Thyroid gland (tissue), 4 donors: Measurements from ENCODE around the gene ARHGEF26. TPM values are rescaled to one million over a fixed set of nuclear protein-coding genes. Genes with fewer than 3 reads are reported as not detected.

Experiments used
- DNase-seq, 2 donors: peaks; one replicate each; pipeline ENCODE4 v3.0.0-alpha.2; 2019
- H3K27ac ChIP-seq, 3 donors: fragments of 200-600 bp; sonication (generic); 1 replicate in 2 of 3; 2 replicates in 1 of 3; pipeline ENCODE4 v1.5.1; 2016 to 2019; ENCODE audit warnings: mild to moderate bottlenecking in 1 of 3, moderate library complexity in 1 of 3
- H3K27me3 ChIP-seq: fragments of 200-600 bp; sonication (generic); one replicate; pipeline ENCODE4 v1.5.1; 2019
- H3K36me3 ChIP-seq, 2 donors: fragments of 200-600 bp; sonication (generic); one replicate each; pipeline ENCODE4 v1.5.1; 2016 to 2019
- H3K4me1 ChIP-seq, 2 donors: fragments of 200-600 bp; sonication (generic); one replicate each; pipeline ENCODE4 v1.5.1; 2017 to 2019
- H3K4me3 ChIP-seq, 3 donors: fragments of 200-600 bp; sonication (generic); replicated peaks in 1 of 3; 1 replicate in 2 of 3; 2 replicates in 1 of 3; pipeline ENCODE4 v1.5.1; 2016; ENCODE audit warnings: mild to moderate bottlenecking in 1 of 3
- H3K9me3 ChIP-seq: fragments of 200-600 bp; sonication (generic); one replicate; pipeline ENCODE4 v1.5.1; 2017
- CTCF ChIP-seq, 6 experiments: fragments of 200-600 bp in 3 of 6; fragments of 450-650 bp in 3 of 6; sonication (generic) in 3 of 6; IDR thresholded peaks; one replicate each; pipeline ENCODE4 v1.5.1; 2016 to 2019; ENCODE audit warnings: antibody characterized with exemption in 6 of 6, mild to moderate bottlenecking in 2 of 6, inconsistent platforms in 1 of 6, moderate library complexity in 1 of 6
- POLR2A ChIP-seq, 2 donors: fragments of 450-650 bp; IDR thresholded peaks; one replicate each; pipeline ENCODE4 v1.6.1; 2017; ENCODE audit warnings: antibody characterized with exemption in 2 of 2, mild to moderate bottlenecking in 2 of 2, moderate library complexity in 1 of 2
- WGBS, 2 donors: methylation state at CpG; one replicate each; pipeline ENCODE4 v1.1.5; 2017; 5-methylcytosine and 5-hydroxymethylcytosine counted together
- intact Hi-C: fragments of 100-400 bp; cut with DNase I; formaldehyde crosslinking; loops from one replicate; pipeline ENCODE4 v1.15.1; 2023
- total RNA-seq, 4 donors: library from RNA; depleted of rRNA; stranded (reverse); fragments of >200 nt; gene quantifications; one replicate each; pipeline ENCODE4 v1.2.3, GENCODE V29; 2016

ARHGEF26 gene
- 10 to 100 TPM; 15.8 to 18.0 (median 16.9) TPM for total RNA-seq

- Histone ChIP-seq H3K27ac (peak within 1 kb of the TSS; percentile 24 to 62 (median 50)), H3K9me3 (no peaks in the 10 kb centered on the region), H3K36me3 (no peaks in the 10 kb centered on the region), H3K4me3 (peak within 1 kb of the TSS; percentile 23 to 97 (median 76)), H3K27me3 (no peaks in the 10 kb centered on the region), H3K4me1 (no peaks in the 10 kb centered on the region)
- 0% methylated on average over 22 to 24 of the region's 66 CpGs for WGBS, 2 donors
- peak in 1 of 2 donors; percentile 73 for TF ChIP-seq POLR2A (IDR thresholded peaks at IDR 0.05)
- peak in 1 of 6 experiments; percentile 4 for TF ChIP-seq CTCF (IDR thresholded peaks at IDR 0.05)
- peak; percentile 90 to 93 for DNase-seq
- intact Hi-C loops, result no loop called here
These were observed at the start of gene ARHGEF26 for GRCh38 chr3:154120961-154121700. TSS of gene ARHGEF26 (plus strand) at chr3:154121390. CDS start at chr3:154121993, 603 bp downstream.

DNA sequence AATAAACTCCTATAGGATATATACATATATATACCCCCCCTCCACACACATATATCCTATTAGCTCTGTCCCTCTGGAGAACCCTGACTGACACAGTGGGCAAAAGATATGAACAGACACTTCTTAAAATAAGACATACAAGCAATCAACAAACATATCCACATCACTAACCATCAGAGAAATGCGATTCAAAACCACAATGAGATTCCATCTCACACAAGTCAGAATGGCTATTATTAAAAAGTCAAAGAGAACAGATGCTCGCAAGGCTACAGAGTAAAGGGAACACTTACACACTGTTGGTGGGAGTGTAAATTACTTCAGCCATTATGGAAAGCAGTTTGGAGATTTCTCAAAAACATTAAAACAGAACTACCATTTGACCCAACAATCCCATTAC is 46.2 kb upstream of the ARHGEF26 start:
- Histone ChIP-seq H3K27me3 (no peaks in the 10 kb centered on the region), H3K4me1 (no peaks in the 10 kb centered on the region), H3K36me3 (no peaks in the 10 kb centered on the region), H3K27ac (no peak overlapping the region), H3K4me3 (no peak overlapping the region), H3K9me3 (no peaks in the 10 kb centered on the region)
- TF ChIP-seq POLR2A (IDR thresholded peaks at IDR 0.05) (no peak), CTCF (IDR thresholded peaks at IDR 0.05) (no peak)
- DNase-seq, result no peak
- intact Hi-C loops, result no loop called here
- WGBS, 2 donors, result 97 to 100% methylated on average over 2 of the region's 2 CpGs

GRCh38 chr3:154078672-154079071 is 42.5 kb upstream of the ARHGEF26 start:
- H3K36me3 ChIP-seq, result no peaks in the 10 kb centered on the region
- no peaks in the 10 kb centered on the region for H3K27me3 ChIP-seq
- H3K27ac ChIP-seq, result no peak overlapping the region
- TF ChIP-seq CTCF (IDR thresholded peaks at IDR 0.05), result no peak
- TF ChIP-seq POLR2A (IDR thresholded peaks at IDR 0.05), result no peak
- intact Hi-C loops, result no loop called here
- 74 to 76% methylated on average over 7 of the region's 7 CpGs for WGBS, 2 donors
- no peak overlapping the region for H3K4me3 ChIP-seq
- no peaks in the 10 kb centered on the region for H3K9me3 ChIP-seq
- H3K4me1 ChIP-seq, result no peaks in the 10 kb centered on the region
- no peak for DNase-seq

DNA sequence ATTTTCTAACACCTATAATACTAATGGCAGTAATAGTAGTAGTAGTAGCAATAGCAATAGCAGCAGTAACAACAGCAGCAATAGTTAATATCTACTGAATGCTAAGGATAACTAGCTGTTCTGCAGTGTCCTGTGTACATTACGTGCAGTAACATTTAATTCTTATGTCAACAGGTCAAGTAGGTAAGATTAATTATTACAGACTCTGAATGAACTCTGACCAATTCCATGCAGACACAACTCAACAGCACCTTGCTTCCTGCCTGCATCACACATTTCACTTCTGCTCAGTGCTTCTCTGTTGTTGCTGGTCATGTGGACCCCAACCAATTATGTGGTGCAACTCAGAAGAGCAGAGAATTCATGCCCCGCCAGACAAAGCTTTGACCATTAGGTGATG is 39.9 kb upstream of the ARHGEF26 start:
- H3K27ac ChIP-seq, result no peak overlapping the region
- DNase-seq, result no peak
- no peak overlapping the region for H3K4me3 ChIP-seq
- TF ChIP-seq CTCF (IDR thresholded peaks at IDR 0.05) (no peak), POLR2A (IDR thresholded peaks at IDR 0.05) (no peak)
- H3K27me3 ChIP-seq, result no peaks in the 10 kb centered on the region
- no peaks in the 10 kb centered on the region for H3K9me3 ChIP-seq
- intact Hi-C loops, result no loop called here
- H3K36me3 ChIP-seq, result no peaks in the 10 kb centered on the region
- 93 to 96% methylated on average over 2 of the region's 2 CpGs for WGBS, 2 donors
- no peaks in the 10 kb centered on the region for H3K4me1 ChIP-seq

- intact Hi-C loops, result no loop called here
- no peak for DNase-seq
- no peak overlapping the region for H3K4me3 ChIP-seq
- peaks cover 3 to 9% of the 10 kb centered on the region in 2 donors for H3K4me1 ChIP-seq
- H3K27ac ChIP-seq, result no peak overlapping the region
- no peaks in the 10 kb centered on the region for H3K9me3 ChIP-seq
- WGBS, 2 donors, result 94 to 100% methylated on average over 1 of the region's 1 CpG
- no peaks in the 10 kb centered on the region for H3K27me3 ChIP-seq
- TF ChIP-seq POLR2A (IDR thresholded peaks at IDR 0.05) (no peak), CTCF (IDR thresholded peaks at IDR 0.05) (no peak)
- H3K36me3 ChIP-seq, result no peaks in the 10 kb centered on the region
These were observed 36.1 kb upstream of the ARHGEF26 start for GRCh38 chr3:154085071-154085470.
